ENCODE data around the gene CASR. TPM values are rescaled to one million over a fixed set of nuclear protein-coding genes. Genes with fewer than 3 reads are reported as not detected.
"Not testable (repeated sequence)": the region's sequence is repeated elsewhere in the genome, so short reads cannot be mapped to it uniquely, and the experiment has no call there.

CASR gene
- polyA plus RNA-seq (2014; cell fraction: cytosol; rRNA removed), result not detected in 2 replicates
- polyA plus RNA-seq (2014; cell fraction: nucleus; rRNA removed), result not detected in 2 replicates

GRCh38 chr3:122183521-122183892 is at the start of gene CASR:
Gene CASR (plus strand): TSS chr3:122183668. CDS start chr3:122254190, 70,522 bp downstream.
- no peak for DNase-seq (ENCODE audit: low spot score)

- no peak for DNase-seq (ENCODE audit: low spot score)
Observed at GRCh38 chr3:122146466-122146865, 37.0 kb upstream of the CASR start.

GRCh38 chr3:122148941-122149627 is 34.4 kb upstream of the CASR start:
- no peak for DNase-seq (ENCODE audit: low spot score)

- DNase-seq (ENCODE audit: low spot score), result no peak
Observed at GRCh38 chr3:122151480-122151879, 32.0 kb upstream of the CASR start.

GRCh38 chr3:122164983-122165382 is 18.5 kb upstream of the CASR start:
- DNase-seq (ENCODE audit: low spot score), result not testable (repeated sequence)

- no peak for DNase-seq (ENCODE audit: low spot score)
Observed at GRCh38 chr3:122167630-122168029, 15.8 kb upstream of the CASR start.

- DNase-seq (ENCODE audit: low spot score), result no peak
Observed at GRCh38 chr3:122168044-122168443, 15.4 kb upstream of the CASR start.

GRCh38 chr3:122169911-122170310 is 13.6 kb upstream of the CASR start:
- DNase-seq (ENCODE audit: low spot score), result no peak

GRCh38 chr3:122171361-122171760 is 12.1 kb upstream of the CASR start:
- not testable (repeated sequence) for DNase-seq (ENCODE audit: low spot score)

GRCh38 chr3:122178711-122179110 is 4.8 kb upstream of the CASR start:
- no peak for DNase-seq (ENCODE audit: low spot score)

GRCh38 chr3:122183893-122184590 is 574 bp downstream of the CASR start:
- DNase-seq (ENCODE audit: low spot score), result no peak

GRCh38 chr3:122184591-122184929 is 1.1 kb downstream of the CASR start:
- no peak for DNase-seq (ENCODE audit: low spot score)

- no peak for DNase-seq (ENCODE audit: low spot score)
Observed at GRCh38 chr3:122186372-122186771, 2.9 kb downstream of the CASR start.

GRCh38 chr3:122188737-122189136 is 5.3 kb downstream of the CASR start:
- DNase-seq (ENCODE audit: low spot score), result no peak

- no peak for DNase-seq (ENCODE audit: low spot score)
Observed at GRCh38 chr3:122189357-122189756, 5.9 kb downstream of the CASR start.

- no peak for DNase-seq (ENCODE audit: low spot score)
Observed at GRCh38 chr3:122190525-122190924, 7.1 kb downstream of the CASR start.

- no peak for DNase-seq (ENCODE audit: low spot score)
Observed at GRCh38 chr3:122198966-122199365, 15.5 kb downstream of the CASR start.

- no peak for DNase-seq (ENCODE audit: low spot score)
Observed at GRCh38 chr3:122199552-122199951, 16.1 kb downstream of the CASR start.

GRCh38 chr3:122200661-122201060 is 17.2 kb downstream of the CASR start:
- no peak for DNase-seq (ENCODE audit: low spot score)

- DNase-seq (ENCODE audit: low spot score), result not testable (repeated sequence)
Observed at GRCh38 chr3:122201476-122201875, 18.0 kb downstream of the CASR start.

- no peak for DNase-seq (ENCODE audit: low spot score)
Observed at GRCh38 chr3:122208579-122208978, 25.1 kb downstream of the CASR start.

GRCh38 chr3:122213650-122214049 is 30.2 kb downstream of the CASR start:
- no peak for DNase-seq (ENCODE audit: low spot score)

GRCh38 chr3:122214711-122215110 is 31.2 kb downstream of the CASR start:
- no peak for DNase-seq (ENCODE audit: low spot score)
